HG02970 (cell line): ENCODE data around the gene SPRN.
"Not testable (repeated sequence)": the region's sequence is repeated elsewhere in the genome, so short reads cannot be mapped to it uniquely, and the experiment has no call there.

Experiments
- ATAC-seq: cut with Tn5 transposase; IDR thresholded peaks from one replicate; pipeline ENCODE4 v1.9.1; 2021; ENCODE audit warnings: mild to moderate bottlenecking, moderate library complexity, moderate number of reproducible peaks; ENCODE audit not compliant: unreplicated experiment, low FRiP score

The SPRN gene

DNA sequence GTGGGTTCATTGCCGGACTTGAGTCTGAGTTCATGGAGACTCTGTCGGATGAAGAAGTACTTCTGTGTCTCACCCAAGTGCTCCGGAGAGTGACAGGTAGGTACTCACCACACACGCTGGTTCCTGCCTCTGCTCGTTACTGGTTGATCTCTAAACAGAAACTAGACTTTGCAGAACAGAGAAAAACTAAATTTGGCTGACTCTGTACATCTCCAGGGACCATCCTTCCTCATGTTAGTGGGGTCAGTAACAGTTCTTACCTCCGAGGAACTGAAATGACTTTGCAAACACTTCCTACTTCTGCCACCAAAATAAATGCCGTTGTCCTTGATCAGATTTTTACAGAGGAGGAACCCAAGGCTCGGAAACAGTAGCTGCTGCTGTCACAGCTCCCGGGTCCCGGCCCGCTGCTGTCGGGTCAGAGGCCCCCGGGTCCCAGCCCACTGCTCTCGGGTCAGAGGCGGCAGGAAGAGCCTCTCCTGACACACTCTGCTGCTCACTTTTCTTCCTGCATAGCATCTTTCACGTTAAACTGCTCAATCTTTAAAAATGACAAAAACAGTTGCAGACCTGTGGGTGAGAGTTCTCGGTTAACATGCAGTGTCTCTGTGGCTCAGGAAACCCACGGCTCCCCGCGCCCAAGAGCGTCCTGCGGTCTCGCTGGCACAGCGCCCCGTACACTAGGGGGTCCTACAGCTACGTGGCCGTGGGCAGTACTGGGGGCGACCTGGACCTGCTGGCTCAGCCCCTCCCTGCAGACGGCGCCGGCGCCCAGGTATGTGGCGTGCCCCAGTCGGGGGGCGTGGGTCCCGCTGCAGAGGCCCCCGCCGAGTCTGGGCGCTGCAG is 35.2 kb downstream of the SPRN start:
- peak; percentile 67 for ATAC-seq

DNA sequence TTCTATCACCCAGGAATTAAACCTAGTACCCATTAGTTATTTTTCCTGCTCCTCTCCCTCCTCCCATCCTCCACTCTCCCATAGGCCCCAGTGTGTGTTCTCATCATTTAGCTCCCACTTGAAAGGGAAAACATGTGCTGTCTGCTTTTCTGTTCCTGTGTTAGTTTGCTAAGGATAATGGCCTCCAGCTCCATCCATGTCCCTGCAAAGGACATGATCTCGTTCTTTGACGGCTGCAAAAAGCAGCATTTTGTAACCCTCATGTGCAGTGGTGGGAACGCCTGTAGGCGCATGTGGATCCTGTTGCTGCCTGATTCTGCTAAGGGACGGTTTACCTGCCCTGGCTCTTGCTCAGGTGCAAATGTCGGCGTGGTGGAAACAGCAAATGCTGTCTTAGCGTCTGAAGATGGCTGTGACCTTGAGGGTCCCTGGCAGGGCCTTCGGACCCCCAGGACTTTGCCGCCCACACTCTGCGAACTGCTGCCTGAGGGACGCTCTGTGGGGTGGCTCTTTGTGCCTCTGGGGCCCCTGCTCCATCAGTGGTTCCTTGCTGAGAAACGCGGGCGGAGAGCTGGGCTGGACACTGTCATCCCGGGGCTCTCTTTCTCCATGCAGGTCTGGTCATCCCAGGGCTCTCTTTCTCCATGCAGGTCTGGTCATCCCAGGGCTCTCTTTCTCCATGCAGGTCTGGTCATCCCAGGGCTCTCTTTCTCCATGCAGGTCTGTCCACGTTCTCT is 36.0 kb downstream of the SPRN start:
- peak; percentile 4 for ATAC-seq

DNA sequence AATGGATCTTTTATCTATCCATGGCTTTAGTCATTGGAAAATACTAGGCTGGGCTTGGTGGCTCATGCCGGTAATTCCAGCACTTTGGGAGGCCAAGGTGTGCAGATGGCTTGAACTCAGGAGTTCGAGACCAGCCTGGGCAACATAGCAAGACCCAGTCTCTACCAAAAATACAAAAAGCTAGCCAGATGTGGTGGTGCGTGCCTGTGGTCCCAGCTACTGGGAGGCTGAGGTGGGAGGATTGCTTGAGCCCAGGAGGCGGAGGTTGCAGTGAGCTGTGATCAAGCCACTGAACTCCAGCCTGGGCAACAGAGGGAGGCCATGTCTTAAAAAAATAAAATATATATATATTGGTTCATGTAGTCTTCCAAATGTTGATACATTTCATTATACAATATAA is 37.5 kb downstream of the SPRN start:
- not testable (repeated sequence) for ATAC-seq

DNA sequence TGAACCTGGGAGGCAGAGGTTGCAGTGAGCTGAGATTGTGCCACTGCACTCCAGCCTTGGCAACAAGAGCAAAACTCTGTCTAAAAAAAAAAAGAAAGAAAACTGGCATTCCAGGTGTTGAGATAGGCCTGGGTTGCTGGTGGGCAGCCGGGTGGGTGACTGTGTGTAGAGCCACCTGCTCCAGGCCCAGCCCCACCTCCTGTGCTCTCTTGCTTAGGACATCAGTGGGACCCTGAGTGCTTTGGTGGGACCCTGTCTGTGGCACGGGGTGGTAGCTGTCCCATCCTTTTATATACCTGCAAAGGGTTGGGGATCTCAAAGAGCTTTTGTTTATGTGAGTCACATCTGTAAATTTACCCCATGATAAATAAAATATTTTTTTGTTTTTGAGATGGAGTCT is 39.2 kb downstream of the SPRN start:
- no peak for ATAC-seq

DNA sequence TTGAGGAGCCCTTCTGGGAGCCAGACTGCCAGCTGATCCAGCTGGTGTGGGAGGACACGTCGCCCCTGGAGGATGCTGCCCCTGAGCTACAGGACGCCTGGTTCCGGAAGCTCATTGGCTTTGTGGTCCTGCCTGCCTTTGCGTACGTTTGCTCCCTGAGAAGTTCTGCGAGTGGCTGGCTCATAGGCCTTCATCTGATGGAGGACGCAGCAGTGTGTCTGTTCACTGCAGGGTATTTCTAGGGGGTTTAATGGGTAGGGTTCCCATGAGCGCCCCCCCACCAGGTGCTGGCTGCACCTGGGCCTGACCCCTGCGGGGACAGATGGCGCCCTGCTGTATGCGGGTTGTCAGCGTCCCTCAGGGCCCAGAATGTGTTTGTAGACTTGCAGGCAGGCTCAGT is 40.4 kb downstream of the SPRN start:
- no peak for ATAC-seq

DNA sequence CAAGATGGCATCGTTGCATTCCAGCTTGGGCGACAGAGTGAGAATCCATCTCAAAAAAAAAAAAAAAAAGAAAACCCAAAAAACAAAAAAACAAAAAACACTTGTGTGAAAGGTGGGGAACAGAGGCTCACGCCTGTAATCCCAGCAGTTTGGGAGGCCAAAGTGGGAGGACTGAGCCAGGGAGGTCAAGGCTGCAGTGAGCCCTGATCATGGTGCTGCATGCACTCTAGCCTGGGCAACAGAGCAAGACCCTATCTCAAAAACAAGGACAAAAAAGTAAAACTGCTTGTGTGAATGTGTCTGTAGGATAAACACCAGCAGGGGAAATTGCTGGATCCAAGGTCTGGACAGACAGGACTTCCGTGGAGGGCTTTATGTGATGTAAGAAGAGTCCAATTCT is 40.9 kb downstream of the SPRN start:
- ATAC-seq: no peak

DNA sequence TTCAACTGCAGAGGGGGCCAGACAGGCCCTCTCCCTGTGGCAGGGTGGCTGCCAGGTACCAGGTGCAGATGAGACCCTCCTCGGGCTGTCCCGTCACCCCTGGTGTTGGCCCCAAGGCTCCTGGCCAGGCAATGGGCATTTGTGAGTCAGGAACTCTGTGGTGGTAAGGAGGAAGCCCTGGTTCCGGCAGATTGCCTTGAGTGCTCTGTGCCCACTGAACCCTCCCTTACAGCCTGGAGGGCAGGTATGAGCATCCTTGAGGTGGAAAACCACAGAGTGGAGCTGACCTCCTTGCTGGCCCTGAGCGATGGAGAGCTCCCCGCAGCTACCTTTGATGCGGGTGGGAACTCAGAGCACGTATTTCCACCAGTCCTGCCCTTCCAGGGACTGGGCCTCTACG is 43.4 kb downstream of the SPRN start:
- no peak for ATAC-seq

DNA sequence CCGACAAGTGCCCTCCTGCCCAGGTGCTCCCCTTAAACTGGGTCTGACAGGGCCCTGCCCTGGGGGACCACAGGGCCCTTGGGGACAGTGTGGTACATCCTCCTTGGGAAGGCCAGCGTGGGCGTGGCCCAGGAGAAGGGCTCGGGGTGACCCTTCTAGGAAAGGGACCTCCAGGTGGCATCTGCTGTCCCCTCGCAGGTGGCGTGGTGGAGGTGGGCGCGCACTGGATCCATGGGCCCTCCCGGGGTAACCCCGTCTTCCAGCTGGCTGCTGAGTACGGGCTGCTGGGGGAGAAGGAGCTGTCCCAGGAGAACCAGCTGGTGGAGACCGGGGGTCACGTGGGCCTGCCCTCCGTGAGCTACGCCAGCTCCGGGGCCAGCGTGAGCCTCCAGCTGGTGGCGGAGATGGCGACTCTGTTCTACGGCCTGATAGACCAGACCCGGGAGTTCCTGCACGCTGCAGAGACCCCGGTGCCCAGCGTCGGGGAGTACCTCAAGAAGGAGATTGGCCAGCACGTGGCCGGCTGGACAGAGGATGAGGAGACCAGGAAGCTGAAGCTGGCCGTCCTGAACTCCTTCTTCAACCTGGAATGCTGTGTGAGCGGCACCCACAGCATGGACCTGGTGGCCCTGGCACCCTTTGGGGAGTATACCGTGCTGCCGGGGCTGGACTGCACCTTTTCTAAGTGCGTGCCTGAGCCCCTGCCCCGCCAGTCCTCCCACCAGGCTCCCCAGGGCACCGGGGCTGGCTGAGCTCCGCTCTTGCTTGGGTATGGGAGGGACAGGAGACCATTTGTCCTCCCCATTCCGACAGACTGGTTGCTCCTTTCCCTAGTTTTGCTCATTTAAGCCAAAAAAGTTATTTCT is 44.4 kb downstream of the SPRN start:
- no peak for ATAC-seq

DNA sequence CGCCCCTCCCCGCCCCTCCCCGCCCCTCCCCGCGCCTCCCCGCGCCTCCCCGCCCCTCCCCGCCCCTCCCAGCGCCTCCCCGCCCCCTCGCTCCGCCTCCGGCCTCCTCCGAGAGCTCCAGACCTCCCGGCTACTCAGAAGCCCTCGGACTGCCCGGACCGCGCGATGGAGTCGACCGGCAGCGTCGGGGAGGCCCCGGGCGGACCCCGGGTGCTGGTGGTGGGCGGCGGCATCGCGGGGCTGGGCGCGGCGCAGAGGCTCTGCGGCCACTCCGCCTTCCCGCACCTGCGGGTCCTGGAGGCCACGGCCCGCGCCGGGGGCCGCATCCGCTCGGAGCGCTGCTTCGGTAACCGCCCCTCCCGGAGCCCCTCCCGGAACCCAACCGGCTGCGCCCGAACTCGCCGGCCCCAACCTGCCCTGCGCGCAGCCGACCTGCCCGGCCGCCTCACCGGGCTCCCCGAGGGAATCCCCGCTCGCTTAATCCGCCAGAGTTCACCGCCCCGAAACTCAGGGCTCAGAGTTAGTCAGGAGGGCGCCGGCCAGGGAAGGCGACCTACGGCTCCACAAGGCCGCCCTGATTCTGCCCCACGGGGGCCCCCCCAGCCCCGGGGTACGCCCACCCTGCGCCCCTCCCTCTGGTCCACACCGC is 45.1 kb downstream of the SPRN start, which contains the start of gene PAOX:
Gene PAOX, plus strand, starts transcription at position 111 of the 649 bp plus-strand sequence. Its CDS starts 55 bp downstream, at position 166.
- peak; percentile 50 for ATAC-seq

DNA sequence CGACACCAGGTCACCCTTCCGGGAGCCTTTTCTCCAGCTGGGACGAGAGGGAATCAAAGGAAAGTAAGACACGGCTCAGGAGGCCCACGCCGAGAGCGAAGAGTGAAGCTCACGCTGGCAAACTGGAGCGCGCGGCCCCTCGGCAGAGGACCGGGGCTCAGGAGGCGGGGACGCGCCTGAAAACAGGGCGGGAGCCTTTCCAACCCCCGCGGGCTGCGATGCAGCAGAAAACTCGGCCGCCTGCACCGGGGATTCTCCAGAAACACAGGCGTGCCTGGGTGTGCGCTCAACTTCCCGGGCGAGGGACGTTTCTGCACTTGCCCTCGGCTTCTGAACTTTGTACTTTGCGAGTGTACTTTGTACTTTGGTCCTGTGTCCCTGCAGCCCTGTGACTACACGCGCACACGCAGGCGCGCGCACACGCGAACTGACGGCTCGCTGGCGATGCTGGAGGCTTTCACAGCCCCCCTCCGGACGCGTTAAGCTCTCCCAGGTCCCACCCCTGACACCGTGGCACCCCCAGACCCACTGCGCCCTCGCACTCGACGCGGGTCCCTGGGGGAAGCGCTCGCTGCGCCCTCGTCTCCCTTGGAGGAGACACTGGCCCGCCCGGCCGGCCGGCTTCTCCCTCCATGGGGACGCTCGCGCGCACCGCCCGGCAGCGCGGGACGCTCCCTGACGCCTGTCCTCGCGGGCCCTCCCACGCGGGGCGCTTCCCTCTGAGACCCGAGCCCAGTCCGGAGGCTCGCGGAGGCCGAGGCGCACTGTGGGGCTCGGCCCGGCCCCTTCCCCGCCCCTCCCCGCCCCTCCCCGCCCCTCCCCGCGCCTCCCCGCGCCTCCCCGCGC is 46.0 kb downstream of the SPRN start:
- ATAC-seq: peak; percentile 34

DNA sequence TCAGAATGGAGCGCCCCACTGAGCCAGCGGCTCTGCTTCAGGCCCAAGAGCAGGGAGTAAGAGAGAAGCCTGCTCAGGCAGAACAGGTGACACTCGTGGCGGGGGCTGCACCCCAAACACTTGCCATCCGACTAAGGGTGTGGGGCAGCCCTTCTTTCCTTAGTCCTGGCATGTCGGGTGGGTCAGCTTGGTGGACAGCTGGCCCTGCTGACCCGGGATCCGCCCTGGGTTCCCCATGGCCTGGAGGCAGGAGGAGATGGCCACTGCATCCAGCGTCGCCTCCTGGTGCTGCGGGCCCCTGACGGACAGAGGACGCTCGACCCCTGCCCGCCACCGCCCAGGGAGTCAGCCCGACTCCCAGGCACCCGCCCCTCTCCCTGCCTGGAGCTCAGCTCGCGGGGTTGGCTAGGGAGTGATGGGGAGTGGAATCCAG is 46.6 kb downstream of the SPRN start:
- ATAC-seq: no peak

DNA sequence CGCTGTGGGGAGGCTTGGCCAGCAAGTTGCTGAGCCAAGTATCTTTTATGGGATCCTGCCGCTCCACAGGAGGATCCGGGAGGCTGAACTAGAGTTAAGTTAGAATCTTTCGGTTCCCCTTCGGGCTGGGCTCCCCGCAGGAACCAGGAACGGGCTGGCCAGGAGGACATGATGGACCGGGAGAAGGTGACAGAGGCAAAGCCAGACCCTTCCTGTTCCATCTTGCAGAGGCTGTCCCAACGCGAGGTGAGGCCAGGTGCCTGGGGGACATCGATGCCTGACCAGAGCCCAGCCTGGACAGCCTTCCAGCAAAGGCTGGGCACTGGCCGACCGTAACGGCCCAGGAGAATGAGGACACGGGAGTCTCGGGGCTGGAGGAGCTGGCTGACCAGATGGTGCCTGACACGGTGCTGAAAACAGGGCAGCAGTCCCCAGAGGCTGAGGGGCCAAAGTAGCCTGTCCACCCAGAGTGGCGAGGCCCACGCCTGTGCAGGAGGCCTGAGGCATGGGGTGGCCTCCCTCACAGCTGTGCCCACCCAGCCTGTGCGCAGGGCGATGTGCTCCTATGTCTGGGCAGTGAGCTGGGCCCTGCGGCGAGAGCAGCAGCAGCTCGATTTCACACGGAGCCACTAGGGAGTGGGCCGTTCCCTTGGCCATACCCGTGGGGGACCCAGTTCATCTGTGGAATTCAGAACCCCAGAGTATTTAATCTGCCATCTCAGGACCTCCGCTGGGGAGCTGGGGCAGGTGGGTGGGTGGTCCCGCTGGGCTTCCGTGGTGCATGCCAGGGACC is 47.2 kb downstream of the SPRN start:
- ATAC-seq: no peak

DNA sequence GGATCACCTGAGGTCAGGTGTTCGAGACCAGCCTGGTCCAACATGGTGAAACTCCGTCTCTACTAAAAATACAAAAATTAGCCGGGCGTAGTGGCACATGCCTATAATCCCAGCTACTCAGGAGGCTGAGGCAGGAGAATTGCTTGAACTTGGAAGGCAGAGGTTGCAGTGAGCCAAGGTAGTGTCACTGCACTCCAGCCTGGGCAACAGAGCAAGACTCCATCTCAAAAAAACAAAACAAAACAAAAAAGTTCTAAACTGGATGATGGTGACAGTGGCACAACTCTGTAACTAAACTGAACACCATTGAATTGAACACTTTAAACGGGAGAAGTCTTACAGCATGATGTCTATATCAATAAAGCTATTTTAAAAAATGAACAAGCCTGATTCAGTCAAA is 48.2 kb downstream of the SPRN start:
- ATAC-seq: not testable (repeated sequence)

DNA sequence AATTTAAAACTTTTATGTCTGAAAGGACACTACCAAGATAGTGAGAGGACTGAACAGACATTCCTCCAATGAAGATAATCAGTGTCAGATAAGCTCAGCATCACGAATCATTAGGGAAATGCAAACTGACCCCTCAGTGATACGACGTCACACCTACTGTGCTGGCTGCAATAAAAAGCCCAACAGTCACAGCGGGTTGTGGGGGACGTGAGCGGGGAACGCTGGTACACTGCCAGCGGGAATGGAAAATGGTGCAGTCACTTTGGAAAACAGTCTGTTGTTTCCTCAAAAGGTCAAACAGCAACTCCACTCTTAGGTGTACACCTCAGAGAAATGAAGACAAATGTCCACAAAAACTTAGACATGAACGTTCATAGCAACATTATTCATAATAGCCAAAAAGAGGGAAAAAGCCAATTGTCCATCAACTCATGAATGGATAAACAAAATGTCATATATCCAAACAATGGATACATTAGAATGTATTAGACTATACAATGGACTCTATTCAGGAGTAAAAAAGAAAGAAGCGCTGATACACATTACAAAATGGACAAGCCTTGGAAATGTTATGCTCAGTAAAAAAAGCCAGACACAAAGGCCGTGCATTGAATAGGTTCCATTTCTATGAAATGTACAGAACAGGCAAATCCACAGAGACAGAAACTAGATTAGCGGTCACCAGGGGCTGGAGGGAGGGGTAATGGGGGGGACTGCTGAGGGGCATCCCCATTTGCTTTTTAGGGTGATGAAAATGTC is 48.9 kb downstream of the SPRN start:
- ATAC-seq: no peak

DNA sequence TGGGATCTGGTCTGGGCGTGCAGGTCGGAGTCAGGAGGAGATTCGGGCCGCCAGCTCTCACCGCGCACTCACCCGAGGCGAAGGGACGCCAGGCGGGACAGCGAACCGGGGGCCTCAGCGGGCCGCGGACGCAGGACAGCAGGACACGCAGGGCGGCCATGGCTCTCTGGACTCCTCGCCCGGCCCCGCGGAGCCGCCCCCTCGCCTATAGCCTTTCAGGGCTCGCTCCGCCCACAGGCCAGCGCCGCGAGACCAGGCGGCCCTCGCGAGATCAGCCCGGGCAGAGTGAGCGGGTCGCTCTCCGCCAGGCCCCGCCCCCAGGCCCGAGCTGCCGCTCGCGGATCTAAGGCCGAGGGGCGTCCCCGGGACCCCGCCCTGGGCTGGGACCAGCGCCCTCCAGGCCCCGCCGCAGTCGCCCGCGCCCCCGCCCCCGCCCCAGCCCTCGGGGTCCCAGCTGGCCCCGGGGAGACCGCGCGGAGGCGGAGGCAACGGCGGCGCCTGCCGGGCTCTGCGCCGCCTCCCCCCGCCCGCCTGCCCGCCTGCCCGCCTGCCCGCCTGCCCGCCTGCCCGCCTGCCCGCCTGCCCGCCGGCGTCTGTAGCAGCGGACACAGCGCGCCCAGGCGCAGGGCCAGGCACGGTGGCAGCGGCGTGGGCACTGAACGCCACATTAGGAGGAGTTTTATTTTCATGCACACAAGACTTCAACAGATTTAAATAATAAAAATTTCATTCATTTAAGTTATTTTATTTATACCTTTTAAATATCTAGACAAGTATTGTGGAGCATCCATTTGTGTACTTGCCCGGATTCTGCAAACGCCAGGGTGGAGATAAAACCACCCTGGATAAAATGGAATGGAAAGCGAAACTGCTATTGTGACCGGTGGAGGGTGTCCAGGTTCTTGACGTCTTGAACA is 51.0 kb downstream of the SPRN start, which contains the start of gene ECHS1:
Gene ECHS1, minus strand, starts transcription at position 181 of the 917 bp plus-strand sequence. Its CDS starts 21 bp downstream, at position 160.
- peak; percentile 84 for ATAC-seq

DNA sequence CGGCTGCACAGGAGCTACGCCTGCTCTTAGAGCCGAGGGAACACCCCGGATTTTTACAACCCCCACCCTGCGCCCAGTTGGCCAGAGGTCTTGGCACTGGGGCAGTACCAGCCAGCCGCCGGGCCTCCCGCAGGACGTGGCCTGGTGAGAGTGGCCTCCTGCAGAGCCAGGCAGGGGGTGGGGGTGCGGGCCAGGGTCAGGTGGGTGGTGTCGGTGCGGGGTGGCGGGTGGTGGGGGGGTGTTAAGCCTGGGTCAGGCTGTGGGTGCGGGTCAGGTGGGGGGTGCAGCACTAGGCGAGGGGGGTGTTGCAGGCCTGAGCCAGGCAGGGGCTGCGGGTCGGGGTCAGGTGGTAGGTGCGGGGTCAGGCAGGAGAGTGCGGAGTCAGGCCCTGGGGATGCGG is 51.9 kb downstream of the SPRN start:
- no peak for ATAC-seq
